ENCODE data around the gene CPTP. TPM values are rescaled to one million over a fixed set of nuclear protein-coding genes. Genes with fewer than 3 reads are reported as not detected.
A peak's percentile ranks its signal among the peaks of the same experiment; 100 is the strongest.

Gene CPTP
- total and polyA plus RNA-seq, 2 of the 13 experiments (the other 11 are each of a cell fraction or from before 2014, with no cell fraction given) = 5.5 to 9.3 TPM

GRCh38 chr1:1298861-1299685 is 25.5 kb upstream of the CPTP start:
- FAIRE-seq (no peak), DNase-seq (ENCODE audit: low spot score) (no peak)
- TF ChIP-seq BRF2 (CRISPR knock-in tag; IDR thresholded peaks at IDR 0.05) = no peak
- TF ChIP-seq SMARCE1 (IDR thresholded peaks at IDR 0.05; ENCODE audit: borderline replicate concordance) = no peak
- no peak for TF ChIP-seq CC2D1A (CRISPR knock-in tag; IDR thresholded peaks at IDR 0.05)
- no peak for TF ChIP-seq RCOR2 (CRISPR knock-in tag; IDR thresholded peaks at IDR 0.05)
- TF ChIP-seq TIGD3 (CRISPR knock-in tag; IDR thresholded peaks at IDR 0.05; ENCODE audit: borderline replicate concordance) = no peak
- no peak for TF ChIP-seq ZNF598 (CRISPR knock-in tag; IDR thresholded peaks at IDR 0.05; ENCODE audit: borderline replicate concordance)
- TF ChIP-seq, protein P1, sequence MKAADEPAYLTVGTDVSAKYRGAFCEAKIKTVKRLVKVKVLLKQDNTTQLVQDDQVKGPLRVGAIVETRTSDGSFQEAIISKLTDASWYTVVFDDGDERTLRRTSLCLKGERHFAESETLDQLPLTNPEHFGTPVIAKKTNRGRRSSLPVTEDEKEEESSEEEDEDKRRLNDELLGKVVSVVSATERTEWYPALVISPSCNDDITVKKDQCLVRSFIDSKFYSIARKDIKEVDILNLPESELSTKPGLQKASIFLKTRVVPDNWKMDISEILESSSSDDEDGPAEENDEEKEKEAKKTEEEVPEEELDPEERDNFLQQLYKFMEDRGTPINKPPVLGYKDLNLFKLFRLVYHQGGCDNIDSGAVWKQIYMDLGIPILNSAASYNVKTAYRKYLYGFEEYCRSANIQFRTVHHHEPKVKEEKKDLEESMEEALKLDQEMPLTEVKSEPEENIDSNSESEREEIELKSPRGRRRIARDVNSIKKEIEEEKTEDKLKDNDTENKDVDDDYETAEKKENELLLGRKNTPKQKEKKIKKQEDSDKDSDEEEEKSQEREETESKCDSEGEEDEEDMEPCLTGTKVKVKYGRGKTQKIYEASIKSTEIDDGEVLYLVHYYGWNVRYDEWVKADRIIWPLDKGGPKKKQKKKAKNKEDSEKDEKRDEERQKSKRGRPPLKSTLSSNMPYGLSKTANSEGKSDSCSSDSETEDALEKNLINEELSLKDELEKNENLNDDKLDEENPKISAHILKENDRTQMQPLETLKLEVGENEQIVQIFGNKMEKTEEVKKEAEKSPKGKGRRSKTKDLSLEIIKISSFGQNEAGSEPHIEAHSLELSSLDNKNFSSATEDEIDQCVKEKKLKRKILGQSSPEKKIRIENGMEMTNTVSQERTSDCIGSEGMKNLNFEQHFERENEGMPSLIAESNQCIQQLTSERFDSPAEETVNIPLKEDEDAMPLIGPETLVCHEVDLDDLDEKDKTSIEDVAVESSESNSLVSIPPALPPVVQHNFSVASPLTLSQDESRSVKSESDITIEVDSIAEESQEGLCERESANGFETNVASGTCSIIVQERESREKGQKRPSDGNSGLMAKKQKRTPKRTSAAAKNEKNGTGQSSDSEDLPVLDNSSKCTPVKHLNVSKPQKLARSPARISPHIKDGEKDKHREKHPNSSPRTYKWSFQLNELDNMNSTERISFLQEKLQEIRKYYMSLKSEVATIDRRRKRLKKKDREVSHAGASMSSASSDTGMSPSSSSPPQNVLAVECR (CRISPR knock-in tag; IDR thresholded peaks at IDR 0.05; ENCODE audit: borderline replicate concordance) = no peak
- TF ChIP-seq JUN (CRISPR knock-in tag; IDR thresholded peaks at IDR 0.05) = no peak
- peak in 1 of 2 experiments; percentile 88; a peak in 2 of 4 replicates for TF ChIP-seq REST (IDR thresholded peaks at IDR 0.05; ENCODE audit: borderline replicate concordance in 1 of 2, low read depth in 1 of 2, low read length in 2 of 2)
- no peak for TF ChIP-seq FOXA1 (IDR thresholded peaks at IDR 0.05)
- TF ChIP-seq FOXA1 (CRISPR knock-in tag; IDR thresholded peaks at IDR 0.05) = no peak

More at GRCh38 chr1:1298861-1299685, 25.5 kb upstream of the CPTP start:
- H3K9me3 ChIP-seq (ENCODE audit: low read length) = no peaks in the 10 kb centered on the region
- H3K79me2 ChIP-seq (ENCODE audit: insufficient read depth, low read length) = peaks cover 2% of the 10 kb centered on the region
- H3K27me3 ChIP-seq (ENCODE audit: control insufficient read depth in 1 of 2, insufficient read depth in 2 of 2, low read length in 2 of 2) = no peaks in the 10 kb centered on the region; a peak in 1 of 5 replicates
- H2AFZ ChIP-seq (ENCODE audit: low read length) = no peak overlapping the region
- ChIA-PET POLR2A (no interaction called here), CTCF (ENCODE audit: low intra/inter-chr PET ratio, low total read pairs) (no interaction called here)
- intact Hi-C loops (cut with micrococcal nuclease; ENCODE audit: unreplicated experiment) = no loop called here
- no peak overlapping the region for H3K4me3 ChIP-seq (replicated peaks in 1 of 3; ENCODE audit: insufficient read depth in 1 of 3, low read depth in 2 of 3, low read length in 3 of 3)
- no peak overlapping the region for H3K4me2 ChIP-seq (ENCODE audit: low read depth, low read length)
- H3K27ac ChIP-seq (ENCODE audit: extremely low read length, insufficient read depth, low read length) = no peak overlapping the region
- no peaks in the 10 kb centered on the region for H4K20me1 ChIP-seq (ENCODE audit: insufficient read depth, low read length)
- H3K4me1 ChIP-seq (ENCODE audit: insufficient read depth, low read length) = peaks cover 9% of the 10 kb centered on the region; the same call in 1 of the 2 replicates
- BruUV-seq (replicated peaks) = no TSS peak
- 99% methylated on average over 14 of the region's 30 CpGs for WGBS (ENCODE audit: low lambda C conversion rate)
- H3K9ac ChIP-seq (ENCODE audit: insufficient read depth, low read depth, low read length) = no peak overlapping the region
- no peaks in the 10 kb centered on the region; a peak in 1 of 5 replicates for H3K36me3 ChIP-seq (replicated peaks in 1 of 2; ENCODE audit: control insufficient read depth in 1 of 2, insufficient read depth in 2 of 2, low read length in 2 of 2)
- no peak for ATAC-seq
- in situ Hi-C loops (cut with HindIII; ENCODE audit: extremely low pct_ligation_motif_present, low pct_unique_long_range_greater_than_20kb) = no loop called here
